ENCODE results near the gene FAM210A. TPM values are rescaled to one million over a fixed set of nuclear protein-coding genes. Genes with fewer than 3 reads are reported as not detected.

The FAM210A gene, protein sequence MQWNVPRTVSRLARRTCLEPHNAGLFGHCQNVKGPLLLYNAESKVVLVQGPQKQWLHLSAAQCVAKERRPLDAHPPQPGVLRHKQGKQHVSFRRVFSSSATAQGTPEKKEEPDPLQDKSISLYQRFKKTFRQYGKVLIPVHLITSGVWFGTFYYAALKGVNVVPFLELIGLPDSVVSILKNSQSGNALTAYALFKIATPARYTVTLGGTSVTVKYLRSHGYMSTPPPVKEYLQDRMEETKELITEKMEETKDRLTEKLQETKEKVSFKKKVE
- total RNA-seq (2014; rRNA removed) (49.2 and 52.7 TPM in 2 replicates), Bru-seq, nascent RNA (percentile 91 among the genes with signal in this experiment), BruChase-seq, experiment 1, labeled RNA remaining after a 6-hour chase (percentile 89 among the genes with signal in this experiment), BruChase-seq, experiment 2, labeled RNA remaining after a 2-hour chase (percentile 92 among the genes with signal in this experiment)
- long read RNA-seq, full-length matches to known transcripts = 46 of 76 reads
- long read RNA-seq, partial matches to known transcripts = 1 of 76 reads
- long read RNA-seq, other reads (novel, unspliced or antisense) = 29 of 76 reads

DNA sequence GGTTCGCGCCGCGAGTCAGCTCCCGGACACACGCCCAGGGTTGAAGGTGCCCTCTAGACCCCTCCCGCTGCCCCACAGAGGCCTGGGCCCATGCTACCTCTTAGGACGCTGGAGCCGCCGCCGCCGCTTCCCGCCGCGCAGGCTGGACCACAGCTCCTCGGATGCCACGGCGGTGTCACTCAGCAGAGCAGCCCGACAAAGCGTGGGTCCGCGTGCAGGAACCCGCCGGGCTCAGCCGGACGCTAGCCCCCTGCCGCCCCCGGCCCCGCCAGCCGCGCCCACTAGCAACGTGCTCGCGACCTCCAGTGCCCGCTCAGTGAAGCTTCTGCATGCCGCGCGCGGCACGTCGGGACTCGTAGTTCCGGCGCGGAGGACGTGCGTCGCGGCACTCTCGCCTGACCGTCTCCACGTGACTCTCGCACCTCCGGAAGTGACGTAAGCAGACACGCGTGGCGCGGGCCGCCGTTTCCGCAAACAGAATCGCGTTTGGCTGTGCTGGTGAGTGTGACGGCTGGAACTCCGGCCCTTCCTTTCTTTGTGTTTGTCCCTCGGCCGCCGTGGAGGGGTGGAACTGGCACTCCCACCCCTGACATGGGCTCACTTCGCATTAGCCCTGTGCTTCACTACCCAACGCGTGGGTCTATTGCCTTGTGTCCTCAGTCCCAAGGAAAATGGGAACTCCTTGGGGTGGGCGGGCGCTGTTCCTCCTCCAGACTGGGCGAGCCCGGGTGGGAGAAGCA, at the start of gene FAM210A, which contains the start of gene RNMT:
FAM210A (minus strand) TSS at position 327 of the 740 bp plus-strand sequence. CDS start 44,481 bp downstream, outside the sequence.
RNMT (plus strand) TSS at position 442 of the 740 bp plus-strand sequence. CDS start 4,845 bp downstream, outside the sequence.
- peaks cover 26% of the 10 kb centered on the region; the same call in 1 of the 2 replicates for H3K4me1 ChIP-seq (ENCODE audit: insufficient read depth, low read length)
- H3K9me3 ChIP-seq (ENCODE audit: low read length) = no peaks in the 10 kb centered on the region
- DNase-seq = peak; percentile 97
- H4K20me1 ChIP-seq (ENCODE audit: low read length) = peaks cover 50% of the 10 kb centered on the region
- TF ChIP-seq EZH2phosphoT487 (IDR thresholded peaks at IDR 0.05; ENCODE audit: borderline replicate concordance, low read length) = 0 out of 2 replicates have a peak, but pooled peaks have one; percentile 43
- TF ChIP-seq, protein P1, sequence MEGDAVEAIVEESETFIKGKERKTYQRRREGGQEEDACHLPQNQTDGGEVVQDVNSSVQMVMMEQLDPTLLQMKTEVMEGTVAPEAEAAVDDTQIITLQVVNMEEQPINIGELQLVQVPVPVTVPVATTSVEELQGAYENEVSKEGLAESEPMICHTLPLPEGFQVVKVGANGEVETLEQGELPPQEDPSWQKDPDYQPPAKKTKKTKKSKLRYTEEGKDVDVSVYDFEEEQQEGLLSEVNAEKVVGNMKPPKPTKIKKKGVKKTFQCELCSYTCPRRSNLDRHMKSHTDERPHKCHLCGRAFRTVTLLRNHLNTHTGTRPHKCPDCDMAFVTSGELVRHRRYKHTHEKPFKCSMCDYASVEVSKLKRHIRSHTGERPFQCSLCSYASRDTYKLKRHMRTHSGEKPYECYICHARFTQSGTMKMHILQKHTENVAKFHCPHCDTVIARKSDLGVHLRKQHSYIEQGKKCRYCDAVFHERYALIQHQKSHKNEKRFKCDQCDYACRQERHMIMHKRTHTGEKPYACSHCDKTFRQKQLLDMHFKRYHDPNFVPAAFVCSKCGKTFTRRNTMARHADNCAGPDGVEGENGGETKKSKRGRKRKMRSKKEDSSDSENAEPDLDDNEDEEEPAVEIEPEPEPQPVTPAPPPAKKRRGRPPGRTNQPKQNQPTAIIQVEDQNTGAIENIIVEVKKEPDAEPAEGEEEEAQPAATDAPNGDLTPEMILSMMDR (conservative IDR thresholded peaks at IDR 0.05; ENCODE audit: low read depth, low read length) = no peak
- peak within 1 kb of the TSS; percentile 75 for H3K27ac ChIP-seq (ENCODE audit: low read length)
- H3F3A ChIP-seq (ENCODE audit: low read length, unreplicated experiment) = no peaks in the 10 kb centered on the region
- H3K79me2 ChIP-seq (ENCODE audit: low read length) = peaks cover 100% of the 10 kb centered on the region
- ChIA-PET CTCF (interaction anchor here (0.5 to 0.6 kb wide), 2 partner anchors 98 to 1127 kb away, joined by 4 to 7 read pairs; partner anchors contain the start of gene MC5R), POLR2A (ENCODE audit: unreplicated experiment) (interaction anchor here (0.6 to 0.8 kb wide), 2 partner anchors 41 to 791 kb away, joined by 3 to 5 read pairs; no protein-coding TSS in a partner anchor)
- no peaks in the 10 kb centered on the region for H3K9me2 ChIP-seq (replicated peaks; ENCODE audit: low read length)
- BruUV-seq (replicated peaks) = no TSS peak
- no peaks in the 10 kb centered on the region for H3K27me3 ChIP-seq (ENCODE audit: low read length)
- peak; percentile 86 for ATAC-seq
- H3K4me2 ChIP-seq (ENCODE audit: low read length) = peak within 1 kb of the TSS; percentile 93
- peak within 1 kb of the TSS; percentile 95 for H2AFZ ChIP-seq (ENCODE audit: low read length)
- H3K4me3 ChIP-seq (ENCODE audit: low read length) = peak within 1 kb of the TSS; percentile 96
- intact Hi-C loops (cut with micrococcal nuclease) = loop anchor here (5.0 to 10.0 kb wide), 2 partner anchors 52 to 734 kb away; partner anchors contain the start of gene CEP192
- H3K9ac ChIP-seq (ENCODE audit: low read length) = peak within 1 kb of the TSS; percentile 94
- peaks cover 5% of the 10 kb centered on the region; the same call in 1 of the 2 replicates for H3K36me3 ChIP-seq (ENCODE audit: low read depth, low read length)

DNA sequence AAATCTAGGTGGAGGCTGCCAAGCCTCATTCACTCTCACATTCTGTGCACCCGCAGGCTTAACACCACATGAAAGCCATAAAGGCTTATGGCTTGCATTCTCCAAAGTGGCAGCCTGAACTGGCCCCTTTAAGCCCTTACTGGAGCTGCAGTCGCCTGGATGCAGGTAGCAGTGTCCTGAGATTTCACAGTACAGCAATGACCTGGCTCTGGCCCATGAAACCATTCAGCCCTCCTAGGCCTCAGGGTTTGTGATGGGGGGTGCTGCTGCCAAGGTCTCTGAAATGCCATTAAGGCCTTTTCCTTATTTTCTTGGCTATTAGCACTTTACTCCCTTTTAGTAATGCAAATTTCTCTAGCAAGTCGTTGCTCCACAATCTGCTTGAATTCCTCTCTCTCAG, 48.7 kb upstream of the FAM210A start:
- Histone ChIP-seq H3K4me1 (ENCODE audit: insufficient read depth, low read length) (no peaks in the 10 kb centered on the region), H3K36me3 (ENCODE audit: low read depth, low read length) (no peaks in the 10 kb centered on the region), H3K4me3 (ENCODE audit: low read length) (no peak overlapping the region), H3K9ac (ENCODE audit: low read length) (no peak overlapping the region), H3F3A (ENCODE audit: low read length, unreplicated experiment) (no peaks in the 10 kb centered on the region), H3K79me2 (ENCODE audit: low read length) (no peaks in the 10 kb centered on the region), H2AFZ (ENCODE audit: low read length) (no peak overlapping the region), H4K20me1 (ENCODE audit: low read length) (no peaks in the 10 kb centered on the region), H3K9me2 (replicated peaks; ENCODE audit: low read length) (no peaks in the 10 kb centered on the region), H3K4me2 (ENCODE audit: low read length) (no peak overlapping the region), H3K27ac (ENCODE audit: low read length) (no peak overlapping the region), H3K9me3 (ENCODE audit: low read length) (no peaks in the 10 kb centered on the region), H3K27me3 (ENCODE audit: low read length) (peaks cover 8% of the 10 kb centered on the region)
- intact Hi-C loops (cut with micrococcal nuclease) = no loop called here
- ChIA-PET CTCF (no interaction called here), POLR2A (ENCODE audit: unreplicated experiment) (no interaction called here)
- DNase-seq (no peak), ATAC-seq (no peak)
- no TSS peak for BruUV-seq (replicated peaks)
- TF ChIP-seq EZH2phosphoT487 (IDR thresholded peaks at IDR 0.05; ENCODE audit: borderline replicate concordance, low read length) = no peak
- TF ChIP-seq EZH2 (IDR thresholded peaks at IDR 0.05; ENCODE audit: low read length, unreplicated experiment) = no peak
- TF ChIP-seq, protein P1 (conservative IDR thresholded peaks at IDR 0.05; ENCODE audit: low read depth, low read length) = no peak
